CD4-positive, alpha-beta T cell treated with Interleukin-6 at 100 ng/mL for 8 hours (primary cell): ENCODE measurements around the gene SMIM7.

Experiments
- DNase-seq: peaks from one replicate; pipeline ENCODE4 v3.0.0-alpha.2; 2020; ENCODE audit warnings: mixed read lengths, low spot score

SMIM7 gene

DNA sequence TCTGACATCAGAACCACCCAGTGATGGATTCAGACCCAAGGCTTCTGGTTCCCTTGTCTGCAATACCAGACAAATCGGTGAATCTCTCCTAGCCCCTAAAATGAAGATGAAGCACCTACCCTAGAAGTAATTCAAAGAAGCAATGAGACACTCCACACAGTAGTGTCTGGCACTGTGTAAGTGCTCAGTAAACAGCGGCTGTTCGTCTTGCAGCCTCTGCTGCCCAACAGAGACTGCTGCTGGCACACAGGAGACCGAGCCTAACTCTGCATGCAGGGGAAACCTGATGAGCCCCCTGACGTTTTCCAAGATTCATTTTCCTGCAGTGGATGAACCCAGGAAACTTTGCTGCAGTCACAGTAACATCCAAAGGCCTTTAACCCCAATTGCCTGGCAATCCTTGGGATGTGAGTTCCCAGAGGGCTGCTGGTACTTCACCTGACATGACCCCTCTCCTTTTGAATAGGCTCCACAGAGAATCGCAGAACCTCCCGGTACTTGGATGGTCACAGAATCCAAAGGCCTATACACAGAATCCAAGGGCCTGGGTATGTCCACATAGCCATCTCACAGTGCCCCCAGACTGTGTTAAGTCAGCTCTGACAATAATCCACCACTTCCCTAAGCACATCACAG lies 38.7 kb downstream of the SMIM7 start:
- no peak for DNase-seq

DNA sequence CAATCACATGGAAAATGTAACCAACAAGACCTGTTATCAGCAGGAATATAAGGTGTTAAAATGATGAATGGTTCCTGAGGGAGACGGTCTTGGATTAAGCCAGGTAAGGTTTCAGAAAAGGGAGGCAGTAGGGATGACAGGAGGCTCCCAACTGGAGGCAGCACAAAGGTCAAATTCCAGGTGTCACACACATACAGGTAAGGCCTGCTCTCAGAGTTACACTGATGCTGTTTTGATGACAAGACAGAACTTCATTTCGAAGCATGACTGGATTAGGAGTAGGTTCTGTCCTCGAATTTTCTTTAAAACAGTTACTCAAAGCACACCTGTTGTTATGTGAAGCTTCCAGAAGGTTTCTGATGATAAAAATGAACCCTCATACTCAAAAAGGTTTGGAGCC lies 39.4 kb downstream of the SMIM7 start:
- no peak for DNase-seq

DNA sequence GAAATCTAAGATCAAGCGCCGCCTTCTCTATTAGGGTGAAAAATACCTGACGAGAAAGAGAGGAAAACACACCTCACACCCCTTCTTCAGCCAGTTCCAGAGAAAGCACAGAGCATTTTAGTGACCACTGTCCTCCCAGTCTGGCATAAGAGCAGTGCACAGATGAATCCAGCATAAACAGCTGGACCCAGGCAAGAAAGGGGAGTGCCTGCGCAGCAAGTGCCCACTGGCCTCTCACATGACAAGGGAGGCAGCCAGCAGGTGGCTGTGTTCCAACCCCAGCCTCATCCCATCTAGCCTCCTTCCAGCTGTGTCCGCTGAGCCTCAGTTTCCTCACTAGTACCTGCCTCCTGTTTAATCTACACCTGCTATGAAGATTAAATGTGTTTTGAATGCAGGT lies 39.9 kb downstream of the SMIM7 start:
- DNase-seq, result no peak

DNA sequence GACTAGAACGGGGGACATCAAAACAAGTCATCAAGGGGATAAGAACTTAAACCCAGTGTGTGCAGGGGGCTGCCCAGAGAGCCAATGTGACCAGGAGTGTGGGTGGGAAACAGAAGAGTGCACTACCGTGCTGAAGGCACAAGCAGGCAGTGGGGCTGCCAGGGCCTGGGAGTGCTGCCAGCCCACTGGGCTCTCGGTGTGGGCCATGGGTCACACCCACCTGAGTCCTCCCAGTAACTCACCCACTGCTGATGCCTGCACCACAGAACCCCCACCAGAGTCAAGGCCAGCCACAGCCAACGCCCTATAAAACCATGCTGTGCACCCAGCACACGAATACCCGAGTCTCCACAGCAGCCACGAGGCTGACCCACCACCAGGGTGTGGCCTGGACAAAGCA lies 40.5 kb downstream of the SMIM7 start:
- no peak for DNase-seq

DNA sequence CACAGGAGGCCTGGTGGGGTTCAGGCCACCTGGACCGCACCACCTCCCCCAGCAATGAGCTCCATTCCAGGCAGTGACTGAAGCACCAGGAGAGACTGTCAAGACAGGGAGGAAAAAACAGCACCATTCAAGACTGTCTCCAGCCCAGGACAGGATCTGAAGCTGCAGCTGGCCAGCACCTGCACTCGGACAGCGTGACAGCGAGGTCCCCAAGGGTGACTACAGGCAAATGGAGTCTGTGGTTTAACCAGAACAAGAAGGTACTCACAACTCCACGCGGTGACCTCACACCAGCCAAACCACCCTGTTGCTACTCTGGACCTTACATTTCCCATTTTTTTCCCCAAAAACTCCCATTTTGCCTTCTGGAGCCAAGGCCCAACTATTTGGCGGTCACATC lies 41.7 kb downstream of the SMIM7 start:
- DNase-seq, result no peak

DNA sequence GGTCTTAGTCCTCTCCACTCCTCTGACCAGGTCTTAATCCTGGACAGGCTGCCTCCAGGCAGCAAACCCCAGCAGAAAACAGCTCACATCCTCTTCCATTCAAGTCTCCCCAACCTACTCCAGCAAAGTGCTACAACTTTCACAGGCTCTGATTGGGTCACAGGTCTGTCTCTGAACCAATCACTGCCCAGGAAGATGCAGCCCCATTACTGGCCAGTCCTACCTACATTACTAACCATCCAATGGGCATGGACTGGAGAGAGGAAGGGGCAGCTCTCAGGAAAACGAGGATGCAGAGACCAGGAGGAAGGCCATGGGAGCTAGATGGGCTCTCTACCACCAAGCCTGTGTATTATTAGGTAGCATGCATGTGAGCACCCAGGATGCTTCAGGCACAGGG lies 44.1 kb downstream of the SMIM7 start:
- DNase-seq, result no peak

DNA sequence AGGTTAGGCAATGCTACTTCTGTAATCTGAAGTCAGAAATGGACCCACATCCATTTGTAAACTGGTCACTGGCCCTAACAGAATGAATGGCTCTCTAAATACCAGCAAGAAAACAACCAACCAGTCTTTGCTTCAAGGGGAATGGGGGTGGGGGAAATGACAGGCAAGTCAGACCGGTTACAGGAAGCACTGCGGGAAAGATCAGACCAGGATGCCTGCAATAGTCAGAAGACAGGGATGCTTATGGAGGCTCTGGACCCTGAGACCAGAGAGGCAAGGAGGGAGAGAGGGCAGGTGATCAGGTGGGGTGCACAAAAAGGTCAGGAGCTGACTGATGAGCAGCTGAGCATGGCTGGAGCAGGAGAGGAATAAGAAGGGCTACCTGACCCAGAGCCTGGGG lies 45.0 kb downstream of the SMIM7 start:
- DNase-seq, result no peak

DNA sequence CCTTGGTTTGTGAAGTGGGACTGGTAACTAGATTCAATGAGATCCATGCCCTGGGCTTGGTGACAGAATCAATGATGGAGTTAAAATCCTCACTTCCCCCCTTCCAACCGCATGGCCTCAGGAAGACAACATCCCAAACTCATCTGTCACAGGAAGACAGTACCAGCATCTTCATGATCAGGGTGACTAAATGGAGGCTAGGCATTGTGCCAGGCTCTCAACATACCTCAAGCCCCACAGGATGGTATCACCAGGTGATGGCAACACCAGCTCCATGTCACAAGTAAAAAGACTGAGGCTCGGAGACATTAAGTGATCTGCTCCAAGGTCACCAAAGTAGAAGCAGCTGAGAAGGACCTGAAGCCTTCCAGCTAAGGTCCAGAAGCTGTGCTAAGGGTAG lies 46.1 kb downstream of the SMIM7 start:
- DNase-seq, result no peak

DNA sequence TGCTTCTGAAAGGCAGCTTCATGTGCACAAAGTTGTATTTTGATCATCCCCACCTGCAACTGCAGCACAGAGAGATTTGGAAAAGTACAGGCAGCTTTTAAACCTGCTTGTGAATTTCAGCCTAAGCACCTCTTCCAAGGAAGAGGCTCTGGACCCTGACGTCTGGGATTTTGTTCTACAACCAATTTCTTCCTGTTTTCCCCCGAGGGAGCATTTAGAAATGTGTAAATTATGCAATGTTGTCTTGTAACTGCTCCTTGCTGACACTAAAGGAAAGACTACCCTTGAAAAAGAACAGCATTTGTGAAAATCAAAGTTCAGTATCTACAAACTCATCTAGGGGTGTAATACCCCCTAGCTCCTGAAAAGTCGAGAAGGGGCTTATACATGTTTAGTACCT lies 47.3 kb downstream of the SMIM7 start:
- no peak for DNase-seq

DNA sequence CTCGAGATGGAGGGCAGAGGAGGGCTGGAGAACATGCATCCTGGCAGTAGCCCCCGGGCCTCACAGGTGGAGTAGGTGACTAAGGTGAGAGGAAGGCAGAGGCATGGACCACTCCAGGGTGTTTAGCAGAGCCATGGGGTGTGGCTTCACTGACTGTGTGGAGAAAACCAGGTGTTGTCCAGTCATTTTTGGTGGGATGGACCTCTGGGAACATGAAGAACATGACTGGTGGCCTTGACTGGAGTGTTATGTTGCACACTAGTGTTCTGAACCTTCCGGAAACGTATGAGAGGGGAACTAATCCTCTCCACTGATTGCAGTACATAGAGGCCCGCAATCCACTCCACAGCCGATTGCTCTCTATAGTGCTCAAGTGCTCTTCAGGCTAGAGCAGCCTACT lies 48.8 kb downstream of the SMIM7 start:
- DNase-seq, result no peak

DNA sequence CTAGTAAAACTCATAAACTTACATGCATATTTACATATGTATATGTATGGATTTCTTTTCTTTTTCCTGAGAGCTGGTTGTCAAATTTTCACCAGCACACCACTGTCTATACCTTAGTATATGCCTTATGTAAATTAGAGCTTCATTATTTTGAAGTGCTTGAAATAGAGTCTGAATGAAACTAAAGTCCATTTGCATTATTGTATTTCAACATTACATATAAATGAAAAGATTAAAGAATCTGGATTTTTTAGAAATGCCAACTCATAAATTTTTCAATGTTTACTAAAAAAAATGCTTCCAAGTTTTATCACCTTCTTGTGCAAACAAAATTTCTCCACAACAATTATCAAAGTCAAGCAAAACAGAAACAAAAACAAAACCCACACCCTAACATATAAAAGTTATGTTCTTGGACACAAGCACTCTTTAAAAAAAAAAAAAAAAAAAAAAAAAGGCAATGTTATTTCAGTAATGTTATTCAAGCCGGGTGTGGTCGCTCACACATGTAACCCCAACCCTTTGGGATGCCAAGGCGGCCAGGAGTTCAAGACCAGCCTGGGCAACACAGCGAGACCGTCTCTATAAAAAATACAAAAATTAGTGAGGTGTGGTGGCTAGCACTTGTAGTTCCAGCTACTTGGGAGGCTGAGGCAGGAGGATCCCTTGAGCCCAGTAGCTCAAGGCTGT lies 50.3 kb downstream of the SMIM7 start:
- DNase-seq, result no peak

DNA sequence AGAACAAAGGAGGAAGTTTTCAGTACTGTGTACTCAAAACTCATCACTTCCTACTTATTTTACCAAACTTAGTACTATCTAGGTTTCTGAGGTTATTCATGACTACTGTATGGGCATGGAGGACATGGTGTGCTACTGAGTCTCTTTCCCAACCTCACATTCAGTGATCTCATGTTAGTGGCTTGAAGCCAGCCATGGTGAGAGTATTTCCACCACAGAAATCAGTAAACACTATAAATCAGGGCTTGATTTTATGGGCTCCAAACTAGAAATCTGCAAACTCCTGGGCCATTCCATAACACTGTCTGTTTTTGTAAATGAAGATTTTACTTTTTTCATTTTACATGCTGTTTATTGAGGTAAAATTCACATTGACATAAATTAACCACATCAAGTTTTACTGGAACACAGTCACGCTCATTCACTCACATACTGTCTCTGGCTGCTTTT lies 51.6 kb downstream of the SMIM7 start:
- DNase-seq, result no peak

DNA sequence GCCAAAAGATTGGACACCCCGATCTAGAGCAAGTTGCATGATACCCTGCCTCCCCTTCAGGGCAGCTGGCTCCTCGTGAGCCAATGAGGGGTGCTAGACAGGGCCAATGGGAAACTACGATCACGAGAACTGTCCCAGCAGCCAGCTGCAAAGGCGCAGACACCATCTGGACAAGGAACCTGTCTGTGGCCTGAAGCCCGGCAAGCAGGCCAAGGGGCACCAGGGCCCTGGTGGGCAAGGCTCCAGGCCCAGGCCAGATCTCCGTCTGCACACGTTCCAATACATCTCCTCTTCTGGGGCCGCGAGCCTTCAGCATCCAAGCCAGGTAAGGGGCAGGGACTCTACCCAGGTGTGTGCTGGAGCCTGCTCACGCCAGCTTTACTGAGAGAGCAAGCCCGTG lies 52.1 kb downstream of the SMIM7 start:
- no peak for DNase-seq

DNA sequence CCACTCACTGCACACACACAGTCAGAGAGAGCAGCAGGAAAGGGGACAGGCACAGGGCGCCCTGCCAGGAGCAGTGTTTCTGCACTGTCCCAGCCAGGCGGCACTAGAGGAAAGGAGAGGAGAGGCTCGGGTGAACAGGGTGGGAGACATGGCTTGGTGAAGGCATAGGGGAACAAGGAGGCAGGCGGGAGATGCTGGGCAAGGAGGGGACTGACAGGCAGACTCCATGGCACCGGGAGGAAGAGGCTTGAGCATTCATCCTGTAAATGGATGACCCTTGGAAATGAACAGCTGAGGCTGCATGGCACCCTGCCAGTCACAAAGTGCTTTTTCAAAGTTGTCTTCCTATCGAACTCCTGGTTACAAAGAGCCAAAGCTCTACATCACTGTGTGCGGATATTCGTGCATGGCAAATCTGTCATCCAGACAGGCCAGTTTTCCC lies 54.4 kb downstream of the SMIM7 start:
- DNase-seq, result no peak

DNA sequence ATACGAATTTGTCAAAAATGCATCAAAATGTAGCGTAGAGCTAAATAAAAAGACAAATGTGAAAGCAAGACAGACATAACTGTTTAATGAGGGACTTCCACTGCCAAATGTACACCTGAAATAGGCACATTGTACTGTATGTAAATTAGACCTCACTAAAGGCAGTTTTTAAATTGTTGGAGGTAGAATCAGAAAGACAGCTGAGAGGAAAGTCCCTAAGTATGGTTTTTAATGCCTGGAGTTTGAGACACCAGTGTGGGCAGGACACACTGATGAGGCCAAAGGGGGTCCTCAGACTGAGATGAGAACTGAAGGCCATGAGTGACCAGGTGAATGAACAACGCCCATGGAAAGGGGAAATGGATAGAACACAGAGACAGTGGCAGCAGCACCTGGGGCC lies 54.8 kb downstream of the SMIM7 start:
- no peak for DNase-seq

DNA sequence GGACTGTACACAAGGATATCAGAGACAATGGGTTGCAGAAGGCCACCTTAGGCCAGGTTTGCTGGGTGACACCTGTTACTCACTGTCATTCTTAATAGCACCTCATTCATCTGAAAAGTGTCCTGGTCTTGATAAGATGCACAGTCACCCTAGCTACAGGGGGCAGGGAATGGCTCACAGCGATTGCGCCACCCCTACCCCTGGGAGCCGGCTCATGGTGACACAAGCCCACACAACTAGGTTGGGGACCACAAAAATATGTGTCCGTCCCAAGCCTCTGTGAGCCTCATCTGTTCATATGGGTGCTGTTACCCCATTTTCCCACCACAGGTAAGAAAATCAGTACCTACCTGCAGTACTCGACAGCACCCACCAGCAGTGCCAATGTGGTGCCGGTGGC lies 55.3 kb downstream of the SMIM7 start:
- no peak for DNase-seq

DNA sequence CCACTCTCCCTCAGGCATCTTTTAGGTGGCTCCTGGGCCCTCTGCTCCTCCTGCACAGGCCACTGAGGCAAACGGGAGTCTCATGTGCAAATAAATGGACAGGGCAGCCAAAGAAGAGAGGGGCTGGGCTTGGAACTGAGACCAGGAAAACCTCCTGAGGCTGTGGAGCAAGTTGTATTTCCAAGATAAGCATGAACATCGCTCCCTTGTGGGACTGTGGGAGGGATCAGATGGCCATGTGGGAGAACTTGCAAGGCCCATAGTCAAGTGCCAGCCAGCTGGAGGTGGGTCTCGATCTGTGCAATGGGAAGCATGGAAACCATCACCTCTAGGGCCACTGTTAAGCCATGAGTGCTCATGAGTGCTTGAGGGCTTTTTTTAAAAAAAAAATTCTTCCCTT lies 56.9 kb downstream of the SMIM7 start:
- no peak for DNase-seq

DNA sequence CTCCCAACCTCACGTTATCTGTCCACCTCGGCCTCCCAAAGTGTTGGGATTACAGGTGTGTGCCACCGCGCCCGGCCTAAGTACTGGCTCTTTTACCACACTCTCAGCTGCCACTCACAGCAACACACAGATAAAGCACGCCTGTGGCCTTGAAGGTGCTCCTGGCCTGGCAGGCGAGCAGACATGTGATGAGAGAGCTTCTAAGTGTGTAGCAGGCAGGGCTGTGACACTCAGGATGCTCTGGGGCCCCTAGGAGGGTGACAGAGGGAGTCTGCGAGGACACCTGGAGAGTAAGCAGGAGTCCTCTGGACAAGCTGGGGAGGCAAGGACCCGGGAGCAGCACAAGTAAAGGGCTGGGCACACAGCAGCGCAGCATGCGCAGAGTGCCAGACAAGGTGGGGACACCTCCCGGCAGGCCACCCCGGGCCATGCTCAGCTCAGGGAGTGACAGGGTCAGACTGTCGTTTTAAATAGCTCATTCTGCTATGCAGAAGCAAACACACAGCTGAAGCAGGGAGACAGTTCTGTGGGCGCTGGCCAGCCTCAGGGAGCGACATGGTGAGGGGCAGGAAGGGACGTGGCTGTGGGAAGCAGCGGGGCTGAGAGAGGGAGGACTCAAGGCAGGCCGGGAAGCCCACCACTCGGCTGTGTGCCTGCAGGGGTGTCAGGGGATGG lies 58.4 kb downstream of the SMIM7 start:
- no peak for DNase-seq

DNA sequence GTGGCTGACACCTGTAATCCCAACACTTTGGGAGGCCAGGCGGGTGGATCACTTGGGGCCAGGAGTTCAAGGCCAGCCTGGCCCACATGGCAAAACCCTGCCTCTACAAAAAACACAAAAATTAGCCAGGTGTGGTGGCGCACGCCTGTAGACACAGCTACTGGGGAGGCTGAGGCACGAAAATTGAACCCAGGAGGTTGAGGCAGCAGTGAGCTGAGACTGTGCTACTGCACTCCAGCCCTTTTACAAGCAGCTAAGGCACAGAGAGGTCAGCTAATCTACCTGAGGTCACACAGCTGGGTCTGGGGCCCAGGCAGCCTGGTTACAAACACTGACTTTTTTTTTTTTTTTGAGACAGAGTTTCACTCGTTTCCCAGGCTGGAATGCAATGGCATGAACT lies 59.1 kb downstream of the SMIM7 start:
- no peak for DNase-seq

DNA sequence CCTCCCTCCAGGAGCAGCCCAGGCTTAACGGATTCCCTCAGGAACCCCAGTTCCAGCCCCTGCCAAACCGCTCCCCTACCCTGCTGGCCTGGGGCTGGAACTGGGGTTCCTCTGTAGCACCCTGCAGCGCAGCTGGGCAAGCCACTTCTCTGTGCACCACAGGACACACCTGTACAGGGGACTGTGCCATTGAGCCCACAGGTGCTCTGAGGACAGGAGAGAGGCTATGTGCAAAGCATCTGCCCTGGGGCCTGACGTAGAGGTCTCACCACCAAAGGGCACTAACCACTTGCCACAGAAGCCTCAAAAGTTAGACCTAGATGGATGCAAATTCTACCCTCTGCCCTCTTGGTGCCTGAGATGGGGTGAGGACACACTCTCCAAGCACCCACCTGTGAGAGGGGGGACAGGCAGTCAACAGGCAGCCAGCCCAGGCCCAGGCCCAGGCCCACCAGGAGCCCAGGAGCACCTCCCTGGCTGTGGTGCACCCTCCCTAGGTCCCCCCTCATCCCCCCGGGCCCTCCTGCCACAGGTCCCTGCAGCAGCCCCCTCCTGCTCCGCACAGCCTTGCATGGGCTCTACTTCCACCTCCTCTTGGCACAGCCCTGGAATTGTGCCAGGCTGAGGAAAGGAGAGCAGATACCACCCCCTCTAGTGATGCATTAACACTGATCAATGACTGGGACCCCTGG lies 60.1 kb downstream of the SMIM7 start:
- no peak for DNase-seq

DNA sequence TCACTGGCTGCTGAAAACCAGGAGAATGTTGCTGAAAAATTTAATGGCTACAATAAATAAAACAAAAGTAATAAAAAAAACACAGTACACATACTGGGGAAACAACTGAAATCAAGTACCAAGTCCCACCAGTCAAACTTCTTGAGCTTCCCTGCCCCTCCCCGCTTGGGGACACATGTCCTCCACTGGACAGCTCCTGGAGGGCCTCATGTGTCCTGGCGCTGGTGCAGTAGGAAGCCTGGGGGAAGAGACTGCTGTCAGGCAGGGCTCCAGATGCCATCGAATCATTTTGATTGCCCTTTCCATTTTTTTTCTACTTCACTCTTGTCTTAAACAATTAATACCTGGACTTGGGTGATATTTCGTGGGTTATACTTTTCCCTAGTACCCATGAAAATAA lies 61.1 kb downstream of the SMIM7 start:
- DNase-seq, result no peak

DNA sequence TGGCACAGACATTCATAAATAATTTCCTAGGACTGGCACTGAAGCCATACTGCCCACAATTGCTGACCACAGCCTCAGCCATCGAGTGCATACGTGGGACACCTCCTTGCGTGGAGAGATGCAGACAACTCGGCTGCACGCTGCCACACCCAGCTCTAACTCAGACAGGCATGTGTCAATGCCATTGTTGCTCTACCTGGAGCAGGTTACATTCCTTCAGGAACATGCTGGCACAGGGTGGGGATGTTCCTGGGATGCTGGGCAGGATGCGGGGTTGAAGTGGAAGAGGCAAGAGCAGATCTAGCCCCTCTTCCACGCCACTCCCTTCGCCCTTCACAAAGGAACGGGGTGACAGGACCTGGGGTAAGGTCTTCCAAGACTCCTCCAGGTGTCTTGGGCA lies 63.5 kb downstream of the SMIM7 start:
- no peak for DNase-seq
